ENCODE data around the gene IFT43.

Gene IFT43

DNA sequence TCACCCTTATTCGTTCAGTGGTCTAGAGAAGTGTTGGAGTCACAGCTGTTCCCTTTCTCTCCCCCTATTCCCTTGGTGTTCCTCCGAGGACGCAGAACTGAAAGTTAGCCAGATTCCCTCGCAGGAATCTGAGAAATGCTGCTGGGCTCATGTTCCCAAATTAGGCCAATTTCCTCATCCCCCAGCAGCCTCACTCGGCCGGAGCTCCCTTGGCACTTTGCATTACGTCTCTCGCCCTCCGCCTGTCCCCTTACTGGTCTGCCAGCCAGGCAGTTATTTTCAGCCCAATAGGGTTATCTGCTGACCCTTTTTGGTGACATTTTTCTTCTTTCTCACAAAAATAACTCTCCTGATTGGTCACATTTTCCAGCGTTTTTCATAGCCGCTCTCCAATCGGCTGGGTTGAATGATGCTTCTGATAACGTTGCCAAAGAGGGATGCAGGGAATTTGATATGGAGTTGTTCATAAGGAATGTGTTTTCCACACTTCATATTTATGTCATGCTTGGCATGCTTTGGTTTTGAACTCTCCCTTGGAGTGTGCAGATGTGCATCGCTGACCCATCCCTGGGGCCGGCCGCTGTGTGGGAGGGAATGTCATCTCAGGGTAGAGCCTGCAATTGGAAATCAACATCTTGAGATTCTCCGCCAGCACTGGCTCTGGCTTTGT, 9.9 kb downstream of the IFT43 start:
- WGBS (ENCODE audit: extremely low coverage, insufficient coverage, low lambda C conversion rate), result no CpG with 5 or more reads among the region's 17 CpGs
- H4K8ac ChIP-seq (ENCODE audit: low read depth, low read length), result no peak overlapping the region
- no peak overlapping the region for H3K4me3 ChIP-seq (ENCODE audit: low read length)
- H3K4ac ChIP-seq (ENCODE audit: low read depth, low read length), result no peak overlapping the region
- no peak overlapping the region for H3K4me2 ChIP-seq (ENCODE audit: low read length)
- H3K56ac ChIP-seq (ENCODE audit: low read length), result no peak overlapping the region
- no peaks in the 10 kb centered on the region for H3K27me3 ChIP-seq (ENCODE audit: insufficient read depth, low read length, poor library complexity)
- no peak overlapping the region for H4K5ac ChIP-seq (ENCODE audit: low read length)
- H2BK120ac ChIP-seq (ENCODE audit: low read depth, low read length), result no peak overlapping the region
- no peak overlapping the region for H3K27ac ChIP-seq (ENCODE audit: low read depth, low read length)
- H3K18ac ChIP-seq (ENCODE audit: low read length), result no peak overlapping the region
- no peak overlapping the region for H3K23ac ChIP-seq (ENCODE audit: low read length)
- no peak for DNase-seq
- no peaks in the 10 kb centered on the region for H3K36me3 ChIP-seq (ENCODE audit: control insufficient read depth, insufficient read depth, low read length)
- no peaks in the 10 kb centered on the region for H3K79me2 ChIP-seq (ENCODE audit: control insufficient read depth, insufficient read depth, low read length)
- no peak overlapping the region for H2AK5ac ChIP-seq (ENCODE audit: low read length)
- no peak overlapping the region for H2BK15ac ChIP-seq (replicated peaks; ENCODE audit: low read depth)
- no peaks in the 10 kb centered on the region for H3K79me1 ChIP-seq (ENCODE audit: low read length)
- H3K9ac ChIP-seq (ENCODE audit: low read length), result no peak overlapping the region
- no peaks in the 10 kb centered on the region for H3K4me1 ChIP-seq (ENCODE audit: control insufficient read depth, low read depth, low read length)
- no peak overlapping the region for H2BK5ac ChIP-seq (ENCODE audit: low read length)

DNA sequence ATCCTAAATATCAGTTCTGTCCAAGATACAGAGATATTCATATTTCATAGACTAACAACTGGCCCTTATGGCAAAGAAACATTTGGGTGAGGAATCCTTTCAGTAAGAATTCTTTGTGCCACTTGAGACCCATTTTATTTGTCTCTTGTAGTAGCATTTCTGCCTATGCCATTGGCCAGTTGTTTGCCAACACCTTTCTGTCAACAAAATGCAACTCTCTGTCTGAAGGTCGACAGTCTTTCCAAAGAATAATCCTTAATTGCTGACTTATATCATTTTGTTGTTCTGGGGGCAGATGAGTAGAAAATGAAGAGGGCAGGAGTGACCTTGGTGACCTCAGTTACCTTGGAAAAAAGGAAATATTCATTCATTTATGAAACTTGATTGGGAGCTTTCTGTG, 10.9 kb downstream of the IFT43 start:
- H3K79me2 ChIP-seq (ENCODE audit: control insufficient read depth, insufficient read depth, low read length), result no peaks in the 10 kb centered on the region
- H3K27ac ChIP-seq (ENCODE audit: low read depth, low read length), result no peak overlapping the region
- no peak for DNase-seq
- H3K9ac ChIP-seq (ENCODE audit: low read length), result no peak overlapping the region
- no peaks in the 10 kb centered on the region for H3K4me1 ChIP-seq (ENCODE audit: control insufficient read depth, low read depth, low read length)
- H4K8ac ChIP-seq (ENCODE audit: low read depth, low read length), result no peak overlapping the region
- H3K79me1 ChIP-seq (ENCODE audit: low read length), result no peaks in the 10 kb centered on the region
- H4K5ac ChIP-seq (ENCODE audit: low read length), result no peak overlapping the region
- no peak overlapping the region for H2BK120ac ChIP-seq (ENCODE audit: low read depth, low read length)
- H3K23ac ChIP-seq (ENCODE audit: low read length), result no peak overlapping the region
- H3K36me3 ChIP-seq (ENCODE audit: control insufficient read depth, insufficient read depth, low read length), result no peaks in the 10 kb centered on the region
- no peak overlapping the region for H3K56ac ChIP-seq (ENCODE audit: low read length)
- H2BK15ac ChIP-seq (replicated peaks; ENCODE audit: low read depth), result no peak overlapping the region
- no peaks in the 10 kb centered on the region for H3K27me3 ChIP-seq (ENCODE audit: insufficient read depth, low read length, poor library complexity)
- no peak overlapping the region for H3K18ac ChIP-seq (ENCODE audit: low read length)
- H3K4me3 ChIP-seq (ENCODE audit: low read length), result no peak overlapping the region
- no peak overlapping the region for H3K4me2 ChIP-seq (ENCODE audit: low read length)
- H2AK5ac ChIP-seq (ENCODE audit: low read length), result no peak overlapping the region
- no peak overlapping the region for H2BK5ac ChIP-seq (ENCODE audit: low read length)
- WGBS (ENCODE audit: extremely low coverage, insufficient coverage, low lambda C conversion rate), result no CpG with 5 or more reads among the region's 1 CpG
- H3K4ac ChIP-seq (ENCODE audit: low read depth, low read length), result no peak overlapping the region

DNA sequence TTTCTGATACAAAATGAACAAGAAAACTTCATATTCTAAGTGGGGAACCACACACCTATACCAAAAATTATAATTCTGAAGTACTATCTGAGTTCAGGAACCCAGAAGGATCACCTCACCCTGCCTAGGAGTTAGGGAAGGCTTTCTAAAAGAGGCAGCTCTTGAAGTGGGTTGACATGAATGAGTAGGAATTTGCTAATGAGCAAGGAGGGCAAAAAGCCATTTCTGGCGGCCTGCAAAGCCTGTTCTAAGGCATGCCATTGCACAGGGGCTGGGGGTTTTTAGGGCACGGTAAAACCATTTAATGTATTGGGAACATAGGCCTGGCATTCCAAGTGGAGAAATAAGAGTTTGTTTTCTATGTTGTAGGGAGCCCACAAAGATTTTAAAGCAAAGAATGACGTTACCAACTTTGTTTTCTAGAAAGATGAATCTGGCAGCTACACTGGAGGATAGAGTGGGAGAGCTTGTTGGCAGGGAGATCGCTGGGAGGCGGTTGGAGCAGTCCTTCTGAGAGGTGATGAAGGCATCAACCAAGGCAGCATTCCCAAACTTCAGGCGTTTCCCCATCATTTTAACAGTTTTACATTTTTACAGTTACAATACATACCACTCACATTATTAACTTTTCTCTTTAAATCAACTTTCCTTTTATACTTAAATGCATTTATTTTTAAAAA, 14.1 kb downstream of the IFT43 start:
- Histone ChIP-seq H4K8ac (ENCODE audit: low read depth, low read length) (no peak overlapping the region), H3K79me1 (ENCODE audit: low read length) (no peaks in the 10 kb centered on the region), H3K27me3 (ENCODE audit: insufficient read depth, low read length, poor library complexity) (no peaks in the 10 kb centered on the region), H3K56ac (ENCODE audit: low read length) (no peak overlapping the region), H2BK5ac (ENCODE audit: low read length) (no peak overlapping the region), H4K5ac (ENCODE audit: low read length) (no peak overlapping the region), H3K36me3 (ENCODE audit: control insufficient read depth, insufficient read depth, low read length) (no peaks in the 10 kb centered on the region), H3K18ac (ENCODE audit: low read length) (no peak overlapping the region), H3K79me2 (ENCODE audit: control insufficient read depth, insufficient read depth, low read length) (no peaks in the 10 kb centered on the region), H3K9ac (ENCODE audit: low read length) (no peak overlapping the region), H3K4me1 (ENCODE audit: control insufficient read depth, low read depth, low read length) (no peaks in the 10 kb centered on the region), H2BK120ac (ENCODE audit: low read depth, low read length) (no peak overlapping the region), H3K27ac (ENCODE audit: low read depth, low read length) (no peak overlapping the region), H3K4ac (ENCODE audit: low read depth, low read length) (no peak overlapping the region), H3K23ac (ENCODE audit: low read length) (no peak overlapping the region), H3K4me3 (ENCODE audit: low read length) (no peak overlapping the region), H2BK15ac (replicated peaks; ENCODE audit: low read depth) (no peak overlapping the region), H3K4me2 (ENCODE audit: low read length) (no peak overlapping the region), H2AK5ac (ENCODE audit: low read length) (no peak overlapping the region)
- no CpG with 5 or more reads among the region's 6 CpGs for WGBS (ENCODE audit: extremely low coverage, insufficient coverage, low lambda C conversion rate)
- no peak for DNase-seq

DNA sequence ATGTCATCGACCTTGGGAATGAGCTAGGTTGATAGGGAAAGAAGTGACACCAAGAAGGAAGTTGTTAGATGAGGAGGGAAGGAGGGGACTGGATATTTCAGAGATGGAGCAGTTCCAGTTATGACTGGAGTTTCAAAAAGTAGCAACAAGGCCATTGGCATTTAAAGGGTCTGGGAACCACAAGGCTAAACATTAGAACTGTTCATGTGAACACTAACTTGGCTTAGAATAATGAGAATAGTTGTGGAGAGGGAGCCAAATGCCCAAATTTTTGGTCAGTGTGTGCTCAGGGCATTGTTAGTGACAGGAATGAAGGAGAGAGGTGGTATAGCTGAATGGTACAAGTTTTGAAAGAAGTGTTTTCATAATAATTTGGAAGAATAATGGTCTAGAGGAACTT, 16.8 kb downstream of the IFT43 start:
- Histone ChIP-seq H3K4me2 (ENCODE audit: low read length) (no peak overlapping the region), H2AK5ac (ENCODE audit: low read length) (no peak overlapping the region), H2BK120ac (ENCODE audit: low read depth, low read length) (no peak overlapping the region), H3K36me3 (ENCODE audit: control insufficient read depth, insufficient read depth, low read length) (no peaks in the 10 kb centered on the region), H3K56ac (ENCODE audit: low read length) (no peak overlapping the region), H3K79me1 (ENCODE audit: low read length) (no peaks in the 10 kb centered on the region), H3K27me3 (ENCODE audit: insufficient read depth, low read length, poor library complexity) (no peaks in the 10 kb centered on the region), H3K23ac (ENCODE audit: low read length) (no peak overlapping the region), H3K9ac (ENCODE audit: low read length) (no peak overlapping the region), H3K4ac (ENCODE audit: low read depth, low read length) (no peak overlapping the region), H3K27ac (ENCODE audit: low read depth, low read length) (no peak overlapping the region), H3K79me2 (ENCODE audit: control insufficient read depth, insufficient read depth, low read length) (no peaks in the 10 kb centered on the region), H3K18ac (ENCODE audit: low read length) (no peak overlapping the region), H4K8ac (ENCODE audit: low read depth, low read length) (no peak overlapping the region), H2BK5ac (ENCODE audit: low read length) (no peak overlapping the region), H4K5ac (ENCODE audit: low read length) (no peak overlapping the region), H3K4me1 (ENCODE audit: control insufficient read depth, low read depth, low read length) (no peaks in the 10 kb centered on the region), H3K4me3 (ENCODE audit: low read length) (no peak overlapping the region), H2BK15ac (replicated peaks; ENCODE audit: low read depth) (no peak overlapping the region)
- no peak for DNase-seq
- no CpG with 5 or more reads among the region's 1 CpG for WGBS (ENCODE audit: extremely low coverage, insufficient coverage, low lambda C conversion rate)

DNA sequence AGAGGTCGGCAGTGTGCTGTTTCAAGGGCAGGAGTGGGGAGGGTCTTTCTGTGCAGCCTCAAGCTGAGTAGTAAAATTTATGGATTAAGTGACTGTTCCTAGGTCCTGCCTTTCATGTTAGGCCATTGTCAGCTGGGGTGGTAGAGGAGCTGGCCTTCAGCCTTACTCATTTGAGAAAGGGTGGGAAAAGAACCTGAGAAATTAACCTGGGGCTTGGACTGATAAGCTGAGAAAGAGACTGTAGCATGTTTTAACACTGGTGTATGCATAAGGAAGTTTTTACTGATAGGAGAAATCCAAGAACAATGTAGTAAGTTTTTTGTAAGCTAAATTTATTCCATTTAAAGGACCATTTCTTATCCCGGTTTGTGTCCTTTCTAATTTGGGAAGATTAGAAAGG, 20.7 kb downstream of the IFT43 start:
- no peak overlapping the region for H3K4me3 ChIP-seq (ENCODE audit: low read length)
- H3K4ac ChIP-seq (ENCODE audit: low read depth, low read length), result no peak overlapping the region
- no peaks in the 10 kb centered on the region for H3K79me2 ChIP-seq (ENCODE audit: control insufficient read depth, insufficient read depth, low read length)
- no peak overlapping the region for H3K23ac ChIP-seq (ENCODE audit: low read length)
- no peak for DNase-seq
- H2BK5ac ChIP-seq (ENCODE audit: low read length), result no peak overlapping the region
- H4K5ac ChIP-seq (ENCODE audit: low read length), result no peak overlapping the region
- no peaks in the 10 kb centered on the region for H3K27me3 ChIP-seq (ENCODE audit: insufficient read depth, low read length, poor library complexity)
- H2BK15ac ChIP-seq (replicated peaks; ENCODE audit: low read depth), result no peak overlapping the region
- no peak overlapping the region for H4K8ac ChIP-seq (ENCODE audit: low read depth, low read length)
- WGBS (ENCODE audit: extremely low coverage, insufficient coverage, low lambda C conversion rate), result no CpG with 5 or more reads among the region's 2 CpGs
- no peak overlapping the region for H3K18ac ChIP-seq (ENCODE audit: low read length)
- no peak overlapping the region for H2AK5ac ChIP-seq (ENCODE audit: low read length)
- H3K56ac ChIP-seq (ENCODE audit: low read length), result no peak overlapping the region
- H2BK120ac ChIP-seq (ENCODE audit: low read depth, low read length), result no peak overlapping the region
- H3K4me1 ChIP-seq (ENCODE audit: control insufficient read depth, low read depth, low read length), result no peaks in the 10 kb centered on the region
- H3K4me2 ChIP-seq (ENCODE audit: low read length), result no peak overlapping the region
- H3K36me3 ChIP-seq (ENCODE audit: control insufficient read depth, insufficient read depth, low read length), result no peaks in the 10 kb centered on the region
- no peaks in the 10 kb centered on the region for H3K79me1 ChIP-seq (ENCODE audit: low read length)
- peak overlapping the region; percentile 53 for H3K27ac ChIP-seq (ENCODE audit: low read depth, low read length)
- no peak overlapping the region for H3K9ac ChIP-seq (ENCODE audit: low read length)

DNA sequence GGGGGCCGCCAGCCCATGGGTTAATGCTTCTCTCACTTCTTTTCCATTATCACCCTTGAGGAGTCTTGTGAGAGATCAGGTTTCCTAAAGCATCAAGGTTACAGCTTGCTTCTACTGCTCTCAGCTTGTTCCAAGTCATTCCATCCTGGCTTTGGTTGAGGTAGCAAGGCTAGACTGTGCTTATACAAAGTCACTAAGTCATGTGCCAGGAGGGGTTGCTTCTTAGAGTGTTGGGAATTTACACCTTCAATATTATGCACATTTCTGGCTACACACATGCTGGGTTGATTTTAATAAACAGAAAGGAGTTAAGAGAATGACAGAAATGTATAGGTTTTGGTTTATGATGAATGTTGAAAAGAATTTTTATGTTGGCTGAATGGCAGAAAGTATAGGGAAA, 21.8 kb downstream of the IFT43 start:
- Histone ChIP-seq H3K9ac (ENCODE audit: low read length) (no peak overlapping the region), H2AK5ac (ENCODE audit: low read length) (no peak overlapping the region), H3K4me1 (ENCODE audit: control insufficient read depth, low read depth, low read length) (no peaks in the 10 kb centered on the region), H3K4me2 (ENCODE audit: low read length) (no peak overlapping the region), H3K27me3 (ENCODE audit: insufficient read depth, low read length, poor library complexity) (no peaks in the 10 kb centered on the region), H3K4ac (ENCODE audit: low read depth, low read length) (no peak overlapping the region), H4K5ac (ENCODE audit: low read length) (no peak overlapping the region), H2BK15ac (replicated peaks; ENCODE audit: low read depth) (no peak overlapping the region), H3K79me1 (ENCODE audit: low read length) (no peaks in the 10 kb centered on the region), H3K79me2 (ENCODE audit: control insufficient read depth, insufficient read depth, low read length) (no peaks in the 10 kb centered on the region), H2BK5ac (ENCODE audit: low read length) (no peak overlapping the region), H3K27ac (ENCODE audit: low read depth, low read length) (no peak overlapping the region), H3K36me3 (ENCODE audit: control insufficient read depth, insufficient read depth, low read length) (no peaks in the 10 kb centered on the region), H2BK120ac (ENCODE audit: low read depth, low read length) (no peak overlapping the region), H3K4me3 (ENCODE audit: low read length) (no peak overlapping the region), H3K18ac (ENCODE audit: low read length) (no peak overlapping the region), H3K56ac (ENCODE audit: low read length) (no peak overlapping the region), H4K8ac (ENCODE audit: low read depth, low read length) (no peak overlapping the region), H3K23ac (ENCODE audit: low read length) (no peak overlapping the region)
- DNase-seq, result no peak
- no CpG with 5 or more reads among the region's 1 CpG for WGBS (ENCODE audit: extremely low coverage, insufficient coverage, low lambda C conversion rate)
